ENCODE data around the gene EIF5AL1.
"Not testable (repeated sequence)": the region's sequence is repeated elsewhere in the genome, so short reads cannot be mapped to it uniquely, and the experiment has no call there.

Gene EIF5AL1

DNA sequence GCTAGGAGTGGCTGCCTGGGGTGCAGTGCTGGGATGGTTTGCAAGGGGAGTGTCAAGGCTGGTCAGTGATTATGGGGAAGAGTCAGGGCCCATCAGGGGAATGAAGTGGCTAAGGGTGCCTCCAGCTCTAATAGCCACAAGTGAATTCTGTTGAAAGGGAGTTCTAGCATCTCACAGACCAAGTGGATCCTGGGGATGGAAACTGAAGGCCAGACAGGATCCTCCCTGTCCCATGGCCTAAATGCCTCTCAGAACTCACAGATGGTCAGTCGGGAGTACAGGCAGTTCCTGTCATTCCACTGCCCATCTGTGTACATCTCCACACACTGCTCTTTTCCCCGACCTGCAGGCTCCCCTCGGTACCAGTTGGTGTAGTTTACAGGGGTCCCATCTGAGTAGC, 44.6 kb downstream of the EIF5AL1 start:
- DNase-seq (ENCODE audit: low read depth in 2 of 2), result not testable (repeated sequence)

DNA sequence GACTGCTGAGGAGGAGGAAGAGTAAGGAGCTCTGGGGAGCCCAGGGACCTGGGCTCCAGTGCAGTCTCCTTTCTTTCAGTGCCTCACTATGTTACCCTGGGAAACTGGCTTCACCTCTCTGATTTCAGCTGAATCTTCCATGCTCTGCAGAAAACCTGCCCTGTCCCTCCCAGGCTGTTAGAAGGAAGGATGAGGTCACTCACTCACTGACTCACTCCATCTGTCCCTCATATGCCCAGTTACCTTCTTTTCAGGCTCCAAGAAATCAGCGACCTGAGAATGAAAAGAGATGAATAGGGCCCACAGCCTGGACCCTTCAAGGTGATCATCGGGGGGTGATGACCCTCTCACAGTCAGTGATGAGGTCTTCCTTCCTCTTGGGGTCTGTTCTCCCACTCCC, 47.4 kb downstream of the EIF5AL1 start:
- DNase-seq (ENCODE audit: low read depth in 2 of 2), result no peak

DNA sequence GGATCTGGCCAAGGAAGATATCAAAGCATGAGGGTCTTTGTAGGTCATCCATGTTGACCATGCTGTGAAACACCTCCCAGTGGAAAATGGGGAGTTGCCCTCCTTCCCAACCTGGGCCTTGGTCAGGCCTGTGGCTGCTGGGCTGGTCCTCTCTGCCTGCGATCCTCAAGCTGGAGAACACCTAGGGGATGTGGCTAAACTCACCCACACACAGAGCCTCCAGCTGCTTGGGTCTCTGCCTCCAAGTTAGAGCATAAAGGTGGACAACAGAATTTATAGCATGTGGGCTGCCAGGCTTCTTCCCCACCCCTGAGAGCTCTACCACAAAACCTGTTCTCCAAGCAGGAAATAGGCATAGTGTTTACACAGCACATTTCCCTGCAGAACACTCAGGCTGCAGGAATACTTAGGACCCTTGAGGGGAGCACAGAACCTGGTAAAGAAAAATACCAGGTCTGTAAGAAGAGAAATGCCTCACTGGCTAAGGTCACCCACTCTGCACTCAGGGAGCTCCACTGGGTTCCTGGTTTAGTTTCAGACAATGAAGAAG, 47.9 kb downstream of the EIF5AL1 start, which contains the start of gene SFTPA2:
Gene SFTPA2 (minus strand): TSS at position 248 of the 550 bp plus-strand sequence. CDS start 924 bp downstream, outside the sequence.
- no peak for DNase-seq (ENCODE audit: low read depth in 2 of 2)

DNA sequence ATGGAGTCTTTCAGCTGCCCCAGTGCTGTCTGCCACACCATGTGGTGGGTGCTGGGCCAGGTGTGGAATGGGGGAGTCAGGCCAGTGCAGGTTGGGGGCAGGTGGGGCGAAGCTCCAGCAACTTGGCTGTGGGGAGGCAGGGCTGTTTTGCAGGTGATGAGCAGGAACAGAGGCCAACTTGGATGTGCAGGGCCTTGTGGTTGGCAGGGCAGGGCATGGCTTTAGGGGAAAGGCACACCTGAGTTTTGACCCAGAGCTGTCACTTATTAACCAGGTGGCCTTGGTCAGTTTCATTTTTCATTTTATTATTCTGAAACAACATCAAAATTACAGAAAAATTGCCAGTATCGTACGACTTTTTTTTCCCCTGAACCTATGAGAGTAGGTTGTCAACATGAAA, 48.9 kb downstream of the EIF5AL1 start:
- DNase-seq (ENCODE audit: low read depth in 2 of 2), result no peak

DNA sequence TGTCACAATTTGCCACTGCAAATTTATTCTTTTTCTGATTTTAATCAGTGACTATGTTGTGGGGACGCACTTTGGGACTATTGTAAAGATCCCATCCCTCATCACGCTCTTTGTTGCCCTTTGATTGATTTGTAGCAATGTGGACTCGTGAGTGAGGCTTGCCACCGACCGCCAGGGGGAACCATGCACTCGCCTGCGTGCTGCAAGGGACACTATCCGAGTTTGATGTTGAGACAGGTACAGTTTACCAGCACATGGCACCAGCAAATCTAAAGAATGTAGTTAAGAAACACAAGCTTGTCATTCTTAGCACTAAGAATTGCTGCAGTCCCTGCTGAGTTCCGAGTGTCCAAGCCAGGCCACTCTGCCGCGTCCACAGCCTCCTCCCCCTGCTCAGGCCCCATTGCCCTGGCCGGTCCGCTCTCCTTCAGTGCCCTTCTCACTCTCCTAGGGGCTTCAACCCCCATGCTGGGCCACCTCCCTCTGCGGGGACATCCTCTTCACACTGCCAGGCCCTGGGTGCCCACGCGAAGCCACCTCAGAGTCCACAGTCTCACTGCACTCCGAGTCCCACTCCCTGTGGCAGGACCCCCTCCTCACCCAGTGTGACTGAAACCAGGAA, 49.9 kb downstream of the EIF5AL1 start:
- peak; percentile 4 to 12 for DNase-seq (ENCODE audit: low read depth in 2 of 2)

DNA sequence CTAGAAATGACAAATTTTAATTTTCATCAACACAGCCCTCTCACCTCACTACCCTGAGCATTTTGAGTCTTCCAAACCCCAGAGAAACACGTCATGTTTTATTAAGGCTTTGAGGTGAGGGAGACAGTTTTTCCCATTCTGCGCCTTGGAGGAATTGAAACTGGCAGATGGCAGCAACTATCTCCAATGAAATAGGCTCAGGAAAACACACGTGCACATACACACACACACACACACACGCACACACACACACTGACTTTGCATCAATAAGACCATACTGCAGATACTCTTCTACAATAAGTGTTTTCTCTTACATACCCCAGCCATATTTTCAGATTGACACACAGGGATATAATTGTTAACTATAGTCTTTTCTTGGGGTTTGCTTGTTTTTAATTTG, 51.1 kb downstream of the EIF5AL1 start:
- DNase-seq (ENCODE audit: low read depth in 2 of 2), result no peak
